Stimulated activated naive CD8-positive, alpha-beta T cell treated with anti-CD3 and anti-CD28 coated beads, Interleukin-15, amount 100 ng/mL, for 72 hours (primary cell): Measurements from ENCODE around the gene RICTOR.
A peak's percentile ranks its signal among the peaks of the same experiment; 100 is the strongest.
"Not testable (repeated sequence)": the region's sequence is repeated elsewhere in the genome, so short reads cannot be mapped to it uniquely, and the experiment has no call there.

Experiments
- ATAC-seq: fragments of 150-1000 bp; cut with Tn5 transposase; 2 replicates; pipeline ENCODE4 v1.10.0; 2021; ENCODE audit warnings: mild to moderate bottlenecking, moderate library complexity
- DNase-seq, 2 donors: peaks; one replicate each; pipeline ENCODE4 v3.0.0; 2021 to 2022
- H3K27ac Mint-ChIP-seq, 2 donors: one replicate each; pipeline ENCODE4 v1.8.0; 2022; ENCODE audit warnings: mild to moderate bottlenecking in 2 of 2, mixed read lengths in 2 of 2, moderate library complexity in 2 of 2
- H3K27me3 Mint-ChIP-seq: one replicate; pipeline ENCODE4 v1.8.0; 2022; ENCODE audit warnings: mixed read lengths
- H3K4me1 Mint-ChIP-seq: one replicate; pipeline ENCODE4 v1.8.0; 2022; ENCODE audit warnings: mild to moderate bottlenecking, mixed read lengths
- H3K4me3 Mint-ChIP-seq, 2 donors: one replicate each; pipeline ENCODE4 v1.8.0; 2022; ENCODE audit warnings: mild to moderate bottlenecking in 2 of 2, mixed read lengths in 2 of 2, moderate library complexity in 1 of 2
- H3K9me3 Mint-ChIP-seq, 2 donors: one replicate each; pipeline ENCODE4 v1.8.0; 2022; ENCODE audit warnings: mixed read lengths in 2 of 2

Gene RICTOR

DNA sequence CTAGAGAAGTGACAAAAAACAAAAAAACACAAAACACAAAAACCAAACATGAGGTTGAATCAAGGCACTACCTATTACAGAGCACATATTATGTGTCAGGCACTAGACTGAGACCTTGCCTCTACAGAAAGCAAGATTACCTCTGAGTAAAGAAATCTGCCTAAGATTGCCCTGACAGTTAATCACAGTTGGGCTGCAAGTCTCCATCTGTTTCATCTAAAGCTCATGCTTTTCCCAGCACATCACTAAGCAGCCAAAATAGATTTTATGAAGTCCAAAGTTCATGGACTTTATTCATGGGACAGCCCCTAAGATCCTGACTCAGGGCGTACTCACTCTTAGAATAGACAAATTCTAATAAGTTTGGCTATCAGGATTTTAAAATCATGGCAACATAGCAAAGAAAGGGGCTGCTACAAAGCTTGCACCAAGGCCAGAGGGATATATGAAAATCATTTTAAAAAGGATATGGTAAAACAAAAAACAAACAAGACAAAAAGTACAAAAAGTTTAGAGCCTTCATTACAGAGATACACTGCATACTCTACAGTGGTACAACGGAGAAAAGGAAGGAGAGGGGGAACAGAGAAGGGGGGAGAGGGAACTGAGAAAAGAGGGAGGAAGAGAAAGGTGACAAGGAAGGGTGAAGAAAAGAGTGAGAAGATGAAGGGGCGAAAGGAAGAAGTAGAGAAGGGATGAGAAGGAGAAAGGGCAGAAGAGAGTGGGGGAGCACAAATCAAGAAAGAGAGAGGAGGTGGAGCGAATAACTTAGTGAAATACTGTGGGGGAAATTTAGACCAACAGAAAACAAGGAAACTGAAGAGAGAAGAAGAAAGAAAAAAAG lies 58.2 kb downstream of the RICTOR start:
- Mint-ChIP-seq H3K4me3 (peak overlapping the region; percentile 21 to 46), H3K27ac (peak overlapping the region in 1 of 2 donors; percentile 21), H3K9me3 (peaks cover 12 to 16% of the 10 kb centered on the region in 2 donors), H3K27me3 (no peaks in the 10 kb centered on the region), H3K4me1 (peaks cover 16% of the 10 kb centered on the region)
- no peak for DNase-seq
- peak; percentile 69 for ATAC-seq

- Mint-ChIP-seq H3K9me3 (peaks cover 20 to 28% of the 10 kb centered on the region in 2 donors), H3K27ac (no peak overlapping the region), H3K4me3 (no peak overlapping the region), H3K4me1 (peaks cover 22% of the 10 kb centered on the region), H3K27me3 (no peaks in the 10 kb centered on the region)
- DNase-seq, result no peak
- ATAC-seq, result no peak
Measured at GRCh38 chr5:39014561-39014960, 59.6 kb downstream of the RICTOR start.

DNA sequence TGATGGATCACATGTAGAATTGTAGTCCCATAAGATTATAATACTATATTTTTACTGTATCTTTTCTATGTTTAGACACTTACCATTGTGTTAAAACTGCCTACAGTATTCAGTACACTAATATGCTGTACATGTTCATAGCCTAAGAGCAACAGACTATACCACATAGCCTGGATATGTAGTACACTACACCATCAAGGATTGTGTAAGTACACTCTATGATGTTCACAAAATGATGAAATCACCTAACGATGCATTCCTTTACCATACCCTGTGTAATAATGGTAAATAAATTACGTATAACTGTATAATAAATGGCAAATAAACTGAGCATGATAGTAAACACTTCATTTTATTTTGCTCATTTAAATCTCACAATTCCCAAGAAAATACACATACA lies 60.3 kb downstream of the RICTOR start:
- Mint-ChIP-seq H3K4me3 (no peak overlapping the region), H3K4me1 (peaks cover 22% of the 10 kb centered on the region), H3K27ac (no peak overlapping the region), H3K27me3 (no peaks in the 10 kb centered on the region), H3K9me3 (peaks cover 20 to 28% of the 10 kb centered on the region in 2 donors)
- no peak for ATAC-seq
- no peak for DNase-seq

DNA sequence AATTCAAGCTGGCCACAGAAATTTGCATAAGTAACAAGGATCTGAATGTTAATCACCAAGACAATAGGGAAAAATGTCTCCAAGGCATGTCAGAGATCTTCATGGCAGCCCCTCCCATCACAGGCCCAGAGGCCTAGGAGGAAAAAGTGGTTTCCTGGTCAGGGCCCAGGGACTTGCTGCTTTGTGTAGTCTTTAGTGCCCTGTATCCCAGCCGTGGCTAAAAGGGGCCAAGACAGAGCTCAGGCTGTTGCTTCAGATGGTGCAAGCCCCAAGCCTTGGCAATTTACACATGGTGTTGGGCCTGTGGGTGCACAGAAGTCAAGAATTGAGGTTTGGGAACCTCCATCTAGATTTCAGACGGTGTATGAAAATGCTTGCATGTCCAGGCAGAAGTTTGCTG lies 63.2 kb downstream of the RICTOR start:
- Mint-ChIP-seq H3K9me3 (peaks cover 20 to 28% of the 10 kb centered on the region in 2 donors), H3K4me1 (peaks cover 14% of the 10 kb centered on the region)
- not testable (repeated sequence) for H3K27ac Mint-ChIP-seq, ATAC-seq, DNase-seq, H3K4me3 Mint-ChIP-seq, H3K27me3 Mint-ChIP-seq

- Mint-ChIP-seq H3K27me3 (no peaks in the 10 kb centered on the region), H3K27ac (no peak overlapping the region), H3K9me3 (peaks cover 20 to 28% of the 10 kb centered on the region in 2 donors)
Measured at GRCh38 chr5:39009981-39010380, 64.2 kb downstream of the RICTOR start.

DNA sequence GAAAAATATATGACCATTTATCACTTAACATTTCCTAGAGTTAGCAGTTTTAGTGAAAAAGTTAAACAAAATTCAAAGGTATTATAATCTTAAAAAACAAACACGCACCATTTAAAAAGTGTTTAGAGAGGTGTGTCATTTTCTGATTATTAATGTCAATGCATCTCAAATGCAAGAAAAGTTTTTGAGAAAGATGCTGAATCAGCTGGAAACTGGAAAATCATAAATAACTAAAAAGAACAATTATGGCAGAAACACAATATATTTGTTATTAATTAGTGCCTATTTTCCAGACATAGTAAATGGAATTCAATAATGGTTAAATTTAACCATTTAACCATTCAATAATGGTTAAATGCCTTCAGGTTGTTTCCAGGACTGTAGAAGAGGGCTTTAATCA lies 64.9 kb downstream of the RICTOR start:
- no peak for ATAC-seq
- Mint-ChIP-seq H3K27ac (no peak overlapping the region), H3K4me3 (no peak overlapping the region), H3K27me3 (no peaks in the 10 kb centered on the region), H3K4me1 (peaks cover 18% of the 10 kb centered on the region), H3K9me3 (peaks cover 20 to 28% of the 10 kb centered on the region in 2 donors)
- DNase-seq, result no peak

More at GRCh38 chr5:39009981-39010380, 64.2 kb downstream of the RICTOR start:
- H3K4me1 Mint-ChIP-seq, result peaks cover 15% of the 10 kb centered on the region
- no peak for DNase-seq
- H3K4me3 Mint-ChIP-seq, result no peak overlapping the region
- no peak for ATAC-seq

GRCh38 chr5:39006650-39007049 lies 67.5 kb downstream of the RICTOR start:
- H3K9me3 Mint-ChIP-seq, result peaks cover 13 to 19% of the 10 kb centered on the region in 2 donors
- no peak overlapping the region for H3K27ac Mint-ChIP-seq
- H3K4me1 Mint-ChIP-seq, result peaks cover 33% of the 10 kb centered on the region
- H3K4me3 Mint-ChIP-seq, result no peak overlapping the region
- DNase-seq (no peak), ATAC-seq (no peak)
- no peaks in the 10 kb centered on the region for H3K27me3 Mint-ChIP-seq

- DNase-seq (no peak), ATAC-seq (no peak)
- Mint-ChIP-seq H3K27ac (no peak overlapping the region), H3K4me3 (no peak overlapping the region), H3K27me3 (no peaks in the 10 kb centered on the region), H3K9me3 (peaks cover 8 to 9% of the 10 kb centered on the region in 2 donors), H3K4me1 (peaks cover 39% of the 10 kb centered on the region)
Measured at GRCh38 chr5:39005566-39006232, 68.5 kb downstream of the RICTOR start.

- Mint-ChIP-seq H3K27me3 (no peaks in the 10 kb centered on the region), H3K4me1 (peaks cover 46% of the 10 kb centered on the region), H3K4me3 (no peak overlapping the region), H3K9me3 (no peaks in the 10 kb centered on the region), H3K27ac (no peak overlapping the region)
- DNase-seq, result no peak
- no peak for ATAC-seq
Measured at GRCh38 chr5:39001683-39002082, 72.5 kb downstream of the RICTOR start.

DNA sequence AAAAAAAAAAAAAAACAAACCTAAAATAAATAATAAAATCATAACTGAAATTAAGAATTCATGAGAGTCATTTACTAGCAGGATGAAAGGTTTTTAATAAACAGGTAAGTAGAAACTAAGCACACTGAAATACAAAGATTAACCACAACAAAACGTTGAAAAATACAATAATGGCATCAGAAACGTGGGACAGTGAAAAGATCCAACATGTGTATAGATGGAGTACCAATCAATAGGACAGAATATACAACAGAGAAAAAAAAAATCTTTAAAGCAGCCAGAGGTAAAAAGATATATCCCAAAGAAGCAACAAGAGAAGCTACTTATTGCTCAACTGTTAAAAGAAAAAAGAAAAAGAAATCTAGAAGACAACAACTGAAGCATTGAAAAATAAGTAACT lies 75.2 kb downstream of the RICTOR start:
- Mint-ChIP-seq H3K27me3 (no peaks in the 10 kb centered on the region), H3K4me3 (no peak overlapping the region), H3K27ac (no peak overlapping the region), H3K4me1 (peaks cover 32% of the 10 kb centered on the region), H3K9me3 (no peaks in the 10 kb centered on the region)
- ATAC-seq (no peak), DNase-seq (no peak)

- H3K27ac Mint-ChIP-seq, result no peak overlapping the region
- H3K4me1 Mint-ChIP-seq, result peaks cover 27% of the 10 kb centered on the region
- DNase-seq, result no peak
- no peaks in the 10 kb centered on the region for H3K9me3 Mint-ChIP-seq
- no peak overlapping the region for H3K4me3 Mint-ChIP-seq
- H3K27me3 Mint-ChIP-seq, result no peaks in the 10 kb centered on the region
- no peak for ATAC-seq
Measured at GRCh38 chr5:38997591-38997990, 76.6 kb downstream of the RICTOR start.

GRCh38 chr5:38996123-38996522 lies 78.1 kb downstream of the RICTOR start:
- Mint-ChIP-seq H3K4me1 (peaks cover 14% of the 10 kb centered on the region), H3K27ac (no peak overlapping the region)

GRCh38 chr5:38994324-38994927 lies 79.8 kb downstream of the RICTOR start:
- no peaks in the 10 kb centered on the region for H3K27me3 Mint-ChIP-seq
- peaks cover 8% of the 10 kb centered on the region for H3K4me1 Mint-ChIP-seq
- no peak overlapping the region for H3K27ac Mint-ChIP-seq
- no peak for ATAC-seq
- H3K4me3 Mint-ChIP-seq, result no peak overlapping the region
- no peak for DNase-seq
- peaks cover 0 to 5% of the 10 kb centered on the region in 2 donors for H3K9me3 Mint-ChIP-seq

More at GRCh38 chr5:38996123-38996522, 78.1 kb downstream of the RICTOR start:
- no peaks in the 10 kb centered on the region for H3K27me3 Mint-ChIP-seq
- ATAC-seq (no peak), DNase-seq (no peak)
- no peak overlapping the region for H3K4me3 Mint-ChIP-seq
- H3K9me3 Mint-ChIP-seq, result no peaks in the 10 kb centered on the region

GRCh38 chr5:38989974-38990719 lies 84.1 kb downstream of the RICTOR start:
- not testable (repeated sequence) for H3K27me3 Mint-ChIP-seq, H3K27ac Mint-ChIP-seq, ATAC-seq, H3K4me3 Mint-ChIP-seq, DNase-seq, H3K4me1 Mint-ChIP-seq
- H3K9me3 Mint-ChIP-seq, result peaks cover 11 to 23% of the 10 kb centered on the region in 2 donors

DNA sequence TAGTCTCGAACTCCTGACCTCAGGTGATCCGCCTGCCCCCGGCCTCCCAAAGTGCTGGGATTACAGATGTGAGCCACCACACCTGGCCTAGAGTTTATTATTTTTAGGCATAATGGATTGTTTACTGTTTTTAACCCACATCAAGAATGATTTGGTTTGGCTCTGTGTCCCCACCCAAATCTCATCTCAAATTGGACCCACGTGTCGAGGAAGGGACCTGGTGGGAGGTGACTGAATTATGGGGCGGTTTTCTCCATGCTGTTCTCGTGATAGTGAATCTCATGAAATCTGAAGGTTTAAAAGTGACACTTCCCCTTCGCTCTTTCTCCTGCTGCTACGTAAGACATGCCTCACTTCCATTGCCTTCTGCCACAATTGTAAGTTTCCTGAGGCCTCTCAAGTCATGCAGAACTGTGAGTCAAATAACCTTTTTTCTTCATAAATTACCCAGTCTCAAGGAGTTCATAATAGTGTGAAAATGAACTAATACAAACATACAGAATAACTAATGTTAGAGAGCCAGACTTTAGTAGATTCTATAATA lies 88.2 kb downstream of the RICTOR start:
- DNase-seq (no peak), ATAC-seq (no peak)
- Mint-ChIP-seq H3K4me1 (no peaks in the 10 kb centered on the region), H3K9me3 (peaks cover 11 to 23% of the 10 kb centered on the region in 2 donors), H3K4me3 (no peak overlapping the region), H3K27ac (no peak overlapping the region), H3K27me3 (no peaks in the 10 kb centered on the region)
